Thoracic aorta (tissue), 2 donors: ENCODE measurements around the gene MANSC4. TPM values are rescaled to one million over a fixed set of nuclear protein-coding genes. Genes with fewer than 3 reads are reported as not detected.
A peak's percentile ranks its signal among the peaks of the same experiment; 100 is the strongest.

Source experiments
- ATAC-seq: fragments of 150-250 bp; one replicate; pipeline ENCODE4 v1.8.0; 2017; ENCODE audit warnings: low read depth; ENCODE audit not compliant: insufficient number of reproducible peaks, low FRiP score
- DNase-seq: peaks from one replicate; pipeline ENCODE4 v3.0.0-alpha.2; 2020; ENCODE audit warnings: low spot score
- H3K27ac ChIP-seq, 2 donors: fragments of 200-600 bp; sonication (generic); 1 replicate in 1 of 2; 2 replicates in 1 of 2; pipeline ENCODE4 v1.5.1; 2016; ENCODE audit warnings: mild to moderate bottlenecking in 2 of 2, moderate library complexity in 2 of 2
- H3K27me3 ChIP-seq: fragments of 200-600 bp; sonication (generic); replicated peaks from 2 replicates; pipeline ENCODE4 v1.6.0; 2016; ENCODE audit warnings: mild to moderate bottlenecking; ENCODE audit not compliant: insufficient read depth
- H3K36me3 ChIP-seq: fragments of 200-600 bp; sonication (generic); one replicate; pipeline ENCODE4 v1.5.1; 2016
- H3K4me1 ChIP-seq, 2 donors: fragments of 200-600 bp; sonication (generic); 1 replicate in 1 of 2; 2 replicates in 1 of 2; pipeline versions ENCODE4 v1.5.1 to v1.6.0; 2016; ENCODE audit warnings: low read depth in 2 of 2, mild to moderate bottlenecking in 1 of 2; ENCODE audit not compliant: control insufficient read depth in 1 of 2
- H3K4me3 ChIP-seq: fragments of 200-600 bp; sonication (generic); 2 replicates; pipeline ENCODE4 v1.5.1; 2016; ENCODE audit warnings: mild to moderate bottlenecking
- H3K9me3 ChIP-seq: fragments of 200-600 bp; sonication (generic); 2 replicates; pipeline ENCODE4 v1.5.1; 2016
- total RNA-seq, 2 donors: library from RNA; depleted of rRNA; stranded (reverse); fragments of >200 nt; gene quantifications; one replicate each; pipeline versions ENCODE4 v1.1.0 to v1.2.3, GENCODE V29; 2016
- TF ChIP-seq, protein P1 (sequence below): fragments of 200-600 bp; sonication (generic); IDR thresholded peaks from one replicate; pipeline ENCODE4 v1.5.1; 2019; ENCODE audit warnings: antibody characterized with exemption

The MANSC4 gene
- total RNA-seq, 2 donors from 2014 or later = not detected

DNA sequence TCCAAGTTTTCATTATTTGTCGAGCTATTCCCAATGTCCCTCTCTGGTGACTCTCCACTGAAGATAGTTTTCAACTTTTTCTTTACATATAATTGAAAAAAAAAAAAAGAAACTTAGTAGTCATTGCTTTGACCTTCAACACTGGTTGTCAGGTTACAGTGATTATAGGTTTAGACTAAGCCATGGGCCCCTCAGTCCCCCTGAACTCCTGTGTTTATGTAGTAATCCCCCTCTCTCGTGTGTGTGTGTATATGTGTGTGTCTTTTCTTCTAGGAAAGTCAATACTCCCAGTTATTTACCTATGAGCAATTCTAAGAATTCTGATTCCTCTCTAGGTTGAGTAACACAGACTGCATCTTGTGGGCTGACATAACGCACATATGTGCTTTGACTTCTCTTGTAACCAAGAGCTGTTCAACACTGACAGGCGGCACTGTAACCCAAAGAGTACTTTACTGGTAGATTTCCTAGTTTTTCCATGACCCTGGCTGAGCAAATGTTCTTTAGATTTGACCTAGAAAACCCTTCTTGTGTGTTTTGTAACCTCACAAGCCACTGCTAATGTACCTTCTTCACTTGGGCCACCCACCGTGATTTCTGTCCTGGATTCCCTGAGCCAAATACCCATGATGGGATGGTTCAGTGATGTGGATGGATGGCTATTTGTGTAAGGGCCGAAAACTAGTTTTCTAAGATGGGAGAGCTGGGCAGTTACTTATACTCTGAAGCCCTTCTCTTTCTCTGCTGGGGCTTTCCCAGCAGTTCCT is 15.0 kb upstream of the MANSC4 start:
- ATAC-seq = no peak
- Histone ChIP-seq H3K36me3 (peaks cover 53% of the 10 kb centered on the region), H3K4me1 (peaks cover 4 to 12% of the 10 kb centered on the region in 2 donors), H3K27ac (peak overlapping the region; percentile 34 to 42), H3K4me3 (no peak overlapping the region), H3K9me3 (no peaks in the 10 kb centered on the region), H3K27me3 (no peaks in the 10 kb centered on the region)
- no peak for DNase-seq
- TF ChIP-seq, protein P1, sequence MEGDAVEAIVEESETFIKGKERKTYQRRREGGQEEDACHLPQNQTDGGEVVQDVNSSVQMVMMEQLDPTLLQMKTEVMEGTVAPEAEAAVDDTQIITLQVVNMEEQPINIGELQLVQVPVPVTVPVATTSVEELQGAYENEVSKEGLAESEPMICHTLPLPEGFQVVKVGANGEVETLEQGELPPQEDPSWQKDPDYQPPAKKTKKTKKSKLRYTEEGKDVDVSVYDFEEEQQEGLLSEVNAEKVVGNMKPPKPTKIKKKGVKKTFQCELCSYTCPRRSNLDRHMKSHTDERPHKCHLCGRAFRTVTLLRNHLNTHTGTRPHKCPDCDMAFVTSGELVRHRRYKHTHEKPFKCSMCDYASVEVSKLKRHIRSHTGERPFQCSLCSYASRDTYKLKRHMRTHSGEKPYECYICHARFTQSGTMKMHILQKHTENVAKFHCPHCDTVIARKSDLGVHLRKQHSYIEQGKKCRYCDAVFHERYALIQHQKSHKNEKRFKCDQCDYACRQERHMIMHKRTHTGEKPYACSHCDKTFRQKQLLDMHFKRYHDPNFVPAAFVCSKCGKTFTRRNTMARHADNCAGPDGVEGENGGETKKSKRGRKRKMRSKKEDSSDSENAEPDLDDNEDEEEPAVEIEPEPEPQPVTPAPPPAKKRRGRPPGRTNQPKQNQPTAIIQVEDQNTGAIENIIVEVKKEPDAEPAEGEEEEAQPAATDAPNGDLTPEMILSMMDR = no peak

- H3K4me1 ChIP-seq = peaks cover 24 to 56% of the 10 kb centered on the region in 2 donors
- no peak overlapping the region for H3K27ac ChIP-seq
- TF ChIP-seq, protein P1 = no peak
- H3K9me3 ChIP-seq = no peaks in the 10 kb centered on the region
- H3K36me3 ChIP-seq = peaks cover 17% of the 10 kb centered on the region
- ATAC-seq (no peak), DNase-seq (no peak)
- H3K4me3 ChIP-seq = no peak overlapping the region
- no peaks in the 10 kb centered on the region for H3K27me3 ChIP-seq
Measured at GRCh38 chr12:27790179-27790578, 10.1 kb upstream of the MANSC4 start.

DNA sequence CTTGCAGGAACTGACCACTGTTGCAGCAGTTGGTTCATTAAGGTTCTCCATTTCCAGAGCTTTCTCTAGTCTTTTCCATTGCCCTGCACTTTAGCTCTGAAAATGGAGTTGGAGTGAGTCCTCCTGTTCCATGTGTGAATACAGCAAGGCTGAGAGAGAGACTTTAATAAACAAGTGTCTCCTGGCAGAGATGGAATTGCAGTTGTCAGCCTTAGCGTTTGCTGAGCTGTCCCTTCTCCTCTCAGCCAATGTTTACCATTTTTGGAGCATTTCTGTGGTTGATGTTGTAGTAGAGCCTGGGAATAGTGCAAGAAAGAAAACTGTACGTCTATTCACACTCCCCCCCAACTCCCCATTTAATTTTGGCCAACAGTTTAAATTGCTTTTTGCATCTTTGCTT is 7.5 kb upstream of the MANSC4 start:
- Histone ChIP-seq H3K9me3 (no peaks in the 10 kb centered on the region), H3K27ac (peak overlapping the region in 1 of 2 donors; percentile 10), H3K4me3 (peak overlapping the region; percentile 10), H3K27me3 (no peaks in the 10 kb centered on the region), H3K36me3 (peaks cover 6% of the 10 kb centered on the region), H3K4me1 (peaks cover 34 to 69% of the 10 kb centered on the region in 2 donors)
- ATAC-seq (no peak), DNase-seq (no peak)
- TF ChIP-seq, protein P1 = no peak

- Histone ChIP-seq H3K4me3 (peak overlapping the region; percentile 80), H3K36me3 (no peaks in the 10 kb centered on the region), H3K9me3 (no peaks in the 10 kb centered on the region), H3K27me3 (no peaks in the 10 kb centered on the region), H3K4me1 (peaks cover 34 to 80% of the 10 kb centered on the region in 2 donors), H3K27ac (no peak overlapping the region)
- TF ChIP-seq, protein P1 = no peak
- no peak for ATAC-seq
- no peak for DNase-seq
Measured at GRCh38 chr12:27785882-27786570, 6.0 kb upstream of the MANSC4 start.

DNA sequence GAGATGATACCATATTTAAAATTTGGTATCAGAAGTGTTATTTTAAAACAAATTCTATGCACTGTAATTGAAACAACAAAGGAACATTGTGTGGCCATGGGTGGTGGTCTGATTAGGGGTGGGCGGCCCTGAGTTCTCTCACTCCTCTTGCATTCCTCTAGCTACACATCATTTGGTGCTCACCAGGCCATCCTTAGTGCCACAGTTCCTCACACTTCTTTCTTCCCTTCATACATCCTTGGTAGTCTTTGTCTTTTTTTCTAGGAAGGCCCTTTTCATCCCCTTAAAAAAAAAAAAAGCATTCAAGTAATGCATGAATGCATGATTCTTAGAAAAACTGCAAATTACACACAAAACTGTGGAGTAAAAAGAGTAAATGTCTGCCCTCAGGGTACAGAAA is 2.4 kb upstream of the MANSC4 start:
- DNase-seq (no peak), ATAC-seq (no peak)
- Histone ChIP-seq H3K27ac (peak overlapping the region; percentile 99), H3K9me3 (no peaks in the 10 kb centered on the region), H3K36me3 (no peaks in the 10 kb centered on the region), H3K27me3 (no peaks in the 10 kb centered on the region), H3K4me3 (peak overlapping the region; percentile 80), H3K4me1 (peaks cover 30 to 60% of the 10 kb centered on the region in 2 donors)
- TF ChIP-seq, protein P1 = no peak
